Femur (tissue), 1 donor: ENCODE measurements around the gene GCKR.

ENCODE experiments used
- DNase-seq: peaks from one replicate; pipeline ENCODE4 v3.0.0-alpha.2; 2017

Gene GCKR

GRCh38 chr2:27572998-27573429, 76.4 kb downstream of the GCKR start:
- DNase-seq, result no peak
